ENCODE results near the gene STK24. TPM values are rescaled to one million over a fixed set of nuclear protein-coding genes. Genes with fewer than 3 reads are reported as not detected.

The STK24 gene
- total RNA-seq, 1 experiment from 2014 or later: 84.8 TPM

DNA sequence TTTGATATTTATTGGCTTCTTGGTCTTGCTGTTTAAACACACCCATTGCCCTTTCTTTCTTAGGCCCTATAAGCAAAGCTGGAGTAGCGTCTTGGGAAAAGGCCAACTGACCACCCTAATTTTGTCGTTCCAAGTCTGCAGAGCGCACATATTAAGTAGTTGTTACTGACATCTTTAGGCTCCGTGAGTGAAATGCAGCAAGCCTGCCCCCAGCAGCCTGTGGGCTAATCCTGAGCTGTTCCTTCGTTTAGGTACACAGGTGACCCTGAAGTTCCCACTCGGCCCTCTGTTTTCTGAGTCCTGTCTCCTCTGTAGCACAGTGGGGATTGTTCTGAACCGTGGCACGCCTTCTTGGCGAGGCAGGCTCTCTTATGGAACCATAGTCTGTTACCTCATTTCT lies 170.5 kb downstream of the STK24 start:
- Histone ChIP-seq H3K4me1 (ENCODE audit: insufficient read depth, low read length, poor library complexity, severe bottlenecking) (peaks cover 10% of the 10 kb centered on the region), H3K9me3 (ENCODE audit: low read depth, low read length, poor library complexity, severe bottlenecking) (no peaks in the 10 kb centered on the region), H3K4me3 (ENCODE audit: low read depth, low read length, poor library complexity, severe bottlenecking) (no peak overlapping the region), H3K36me3 (ENCODE audit: insufficient read depth, low read length, poor library complexity, severe bottlenecking) (no peaks in the 10 kb centered on the region), H3K27me3 (replicated peaks; ENCODE audit: insufficient read depth, low read depth, low read length, poor library complexity) (no peaks in the 10 kb centered on the region), H3K27ac (ENCODE audit: low read depth, low read length, poor library complexity, severe bottlenecking) (no peak overlapping the region)
- DNase-seq (ENCODE audit: low spot score): no peak
- no peak for TF ChIP-seq EZH2 (IDR thresholded peaks at IDR 0.05; ENCODE audit: borderline replicate concordance, low read depth, low read length, poor library complexity, severe bottlenecking)
- TF ChIP-seq, protein P1, sequence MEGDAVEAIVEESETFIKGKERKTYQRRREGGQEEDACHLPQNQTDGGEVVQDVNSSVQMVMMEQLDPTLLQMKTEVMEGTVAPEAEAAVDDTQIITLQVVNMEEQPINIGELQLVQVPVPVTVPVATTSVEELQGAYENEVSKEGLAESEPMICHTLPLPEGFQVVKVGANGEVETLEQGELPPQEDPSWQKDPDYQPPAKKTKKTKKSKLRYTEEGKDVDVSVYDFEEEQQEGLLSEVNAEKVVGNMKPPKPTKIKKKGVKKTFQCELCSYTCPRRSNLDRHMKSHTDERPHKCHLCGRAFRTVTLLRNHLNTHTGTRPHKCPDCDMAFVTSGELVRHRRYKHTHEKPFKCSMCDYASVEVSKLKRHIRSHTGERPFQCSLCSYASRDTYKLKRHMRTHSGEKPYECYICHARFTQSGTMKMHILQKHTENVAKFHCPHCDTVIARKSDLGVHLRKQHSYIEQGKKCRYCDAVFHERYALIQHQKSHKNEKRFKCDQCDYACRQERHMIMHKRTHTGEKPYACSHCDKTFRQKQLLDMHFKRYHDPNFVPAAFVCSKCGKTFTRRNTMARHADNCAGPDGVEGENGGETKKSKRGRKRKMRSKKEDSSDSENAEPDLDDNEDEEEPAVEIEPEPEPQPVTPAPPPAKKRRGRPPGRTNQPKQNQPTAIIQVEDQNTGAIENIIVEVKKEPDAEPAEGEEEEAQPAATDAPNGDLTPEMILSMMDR (conservative IDR thresholded peaks at IDR 0.05; ENCODE audit: low read depth, low read length): no peak
- POLR2A ChIA-PET (ENCODE audit: low non-redundant PET): no interaction called here
- intact Hi-C loops (cut with micrococcal nuclease; ENCODE audit: unreplicated experiment): no loop called here
- CTCF ChIA-PET: no interaction called here
- no TSS peak for BruUV-seq (replicated peaks)

DNA sequence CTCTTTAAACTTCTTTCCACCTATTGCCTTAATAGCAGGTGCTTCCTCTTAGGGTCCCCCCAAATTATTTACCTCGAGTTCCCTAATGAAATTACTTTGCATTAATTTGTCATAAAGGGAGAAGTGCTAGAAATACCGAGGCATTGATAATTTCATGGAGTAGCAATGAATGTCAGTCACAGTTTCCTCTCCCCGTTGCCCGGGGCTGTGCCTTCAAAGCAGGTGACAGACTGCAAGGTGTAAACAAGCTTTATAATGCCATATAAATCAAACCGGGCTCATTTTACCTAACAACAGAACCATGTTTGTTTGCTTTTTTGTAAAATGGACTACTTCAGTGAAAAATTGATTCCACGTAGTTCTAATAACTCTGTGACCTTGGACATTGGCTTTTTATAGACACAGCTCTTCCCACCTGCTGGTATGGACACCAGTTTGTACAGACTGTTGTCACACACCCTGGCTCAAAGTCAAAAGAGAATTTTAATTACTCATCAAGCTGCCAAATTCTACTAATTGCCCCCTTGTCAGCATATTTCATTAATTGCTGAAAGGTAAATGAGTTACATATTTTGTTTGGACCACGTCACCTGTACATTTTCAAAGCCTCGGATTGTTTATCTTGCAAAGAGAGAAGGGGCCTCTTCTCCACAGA lies 171.1 kb downstream of the STK24 start:
- H3K4me3 ChIP-seq (ENCODE audit: low read depth, low read length, poor library complexity, severe bottlenecking): no peak overlapping the region
- ChIA-PET CTCF (no interaction called here), POLR2A (ENCODE audit: low non-redundant PET) (no interaction called here)
- no peaks in the 10 kb centered on the region for H3K27me3 ChIP-seq (replicated peaks; ENCODE audit: insufficient read depth, low read depth, low read length, poor library complexity)
- no peaks in the 10 kb centered on the region for H3K9me3 ChIP-seq (ENCODE audit: low read depth, low read length, poor library complexity, severe bottlenecking)
- no TSS peak for BruUV-seq (replicated peaks)
- no peak overlapping the region for H3K27ac ChIP-seq (ENCODE audit: low read depth, low read length, poor library complexity, severe bottlenecking)
- no peak for DNase-seq (ENCODE audit: low spot score)
- H3K4me1 ChIP-seq (ENCODE audit: insufficient read depth, low read length, poor library complexity, severe bottlenecking): peaks cover 10% of the 10 kb centered on the region
- H3K36me3 ChIP-seq (ENCODE audit: insufficient read depth, low read length, poor library complexity, severe bottlenecking): no peaks in the 10 kb centered on the region
- intact Hi-C loops (cut with micrococcal nuclease; ENCODE audit: unreplicated experiment): no loop called here
- TF ChIP-seq, protein P1 (conservative IDR thresholded peaks at IDR 0.05; ENCODE audit: low read depth, low read length): no peak
- no peak for TF ChIP-seq EZH2 (IDR thresholded peaks at IDR 0.05; ENCODE audit: borderline replicate concordance, low read depth, low read length, poor library complexity, severe bottlenecking)

DNA sequence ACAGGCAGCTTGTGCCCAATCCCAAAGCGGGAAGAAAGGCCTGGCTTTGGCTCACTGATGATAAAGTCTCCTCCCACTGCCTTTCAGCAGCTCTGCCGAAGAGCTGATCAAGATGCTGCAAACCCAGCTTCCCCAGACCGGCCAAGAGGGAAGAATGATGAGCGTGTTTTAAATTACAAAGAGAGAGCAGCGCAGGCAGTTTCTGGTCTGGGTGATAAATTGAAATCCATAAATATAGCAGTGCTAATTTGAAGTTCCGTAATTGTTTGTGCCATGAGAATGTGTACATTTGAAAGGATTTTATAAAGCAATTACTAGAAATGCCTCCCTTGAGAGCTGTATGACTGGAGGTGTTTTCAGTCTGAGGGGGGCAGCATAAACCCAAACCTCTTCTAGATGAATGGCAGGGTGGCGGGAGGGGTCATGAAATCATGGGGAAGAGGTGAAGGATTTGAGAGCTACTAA lies 171.8 kb downstream of the STK24 start:
- BruUV-seq (replicated peaks): no TSS peak
- H3K36me3 ChIP-seq (ENCODE audit: insufficient read depth, low read length, poor library complexity, severe bottlenecking): no peaks in the 10 kb centered on the region
- intact Hi-C loops (cut with micrococcal nuclease; ENCODE audit: unreplicated experiment): no loop called here
- peaks cover 10% of the 10 kb centered on the region for H3K4me1 ChIP-seq (ENCODE audit: insufficient read depth, low read length, poor library complexity, severe bottlenecking)
- H3K4me3 ChIP-seq (ENCODE audit: low read depth, low read length, poor library complexity, severe bottlenecking): no peak overlapping the region
- no peaks in the 10 kb centered on the region for H3K9me3 ChIP-seq (ENCODE audit: low read depth, low read length, poor library complexity, severe bottlenecking)
- no peak for TF ChIP-seq EZH2 (IDR thresholded peaks at IDR 0.05; ENCODE audit: borderline replicate concordance, low read depth, low read length, poor library complexity, severe bottlenecking)
- TF ChIP-seq, protein P1 (conservative IDR thresholded peaks at IDR 0.05; ENCODE audit: low read depth, low read length): no peak
- ChIA-PET POLR2A (ENCODE audit: low non-redundant PET) (no interaction called here), CTCF (no interaction called here)
- no peak overlapping the region for H3K27ac ChIP-seq (ENCODE audit: low read depth, low read length, poor library complexity, severe bottlenecking)
- no peaks in the 10 kb centered on the region for H3K27me3 ChIP-seq (replicated peaks; ENCODE audit: insufficient read depth, low read depth, low read length, poor library complexity)
- peak; percentile 22 for DNase-seq (ENCODE audit: low spot score)

Measured in A673 (cell line).